GM21619 (cell line): Measurements from ENCODE around the gene ZNF383.
A peak's percentile ranks its signal among the peaks of the same experiment; 100 is the strongest.
"Not testable (repeated sequence)": the region's sequence is repeated elsewhere in the genome, so short reads cannot be mapped to it uniquely, and the experiment has no call there.

ENCODE experiments used
- ATAC-seq: cut with Tn5 transposase; IDR thresholded peaks from one replicate; pipeline ENCODE4 v1.9.1; 2021; ENCODE audit not compliant: unreplicated experiment

ZNF383 gene

GRCh38 chr19:37217775-37218591 is at the start of gene ZNF383:
Gene ZNF383 (plus strand): TSS chr19:37218214. CDS start chr19:37230454, 12,240 bp downstream.
- ATAC-seq, result peak; percentile 85

- ATAC-seq, result peak; percentile 94
These were observed 45.3 kb upstream of the ZNF383 start, which contains the start of gene ZNF585A for GRCh38 chr19:37172368-37173366. Gene ZNF585A (minus strand): TSS chr19:37172695. CDS start chr19:37169910, 2,785 bp downstream.

- ATAC-seq, result not testable (repeated sequence)
These were observed 31.9 kb upstream of the ZNF383 start for GRCh38 chr19:37186071-37186470.

- ATAC-seq, result not testable (repeated sequence)
These were observed 22.8 kb upstream of the ZNF383 start for GRCh38 chr19:37195248-37195647.

- not testable (repeated sequence) for ATAC-seq
These were observed 20.9 kb upstream of the ZNF383 start for GRCh38 chr19:37197115-37197514.

- ATAC-seq, result no peak
These were observed 20.2 kb upstream of the ZNF383 start for GRCh38 chr19:37197768-37198167.

GRCh38 chr19:37217480-37217774 is 587 bp upstream of the ZNF383 start:
- ATAC-seq, result peak; percentile 1

- no peak for ATAC-seq
These were observed 550 bp downstream of the ZNF383 start for GRCh38 chr19:37218592-37218935.

GRCh38 chr19:37220383-37220782 is 2.4 kb downstream of the ZNF383 start:
- ATAC-seq, result no peak

GRCh38 chr19:37221136-37221535 is 3.1 kb downstream of the ZNF383 start:
- ATAC-seq, result no peak

GRCh38 chr19:37226248-37226647 is 8.2 kb downstream of the ZNF383 start:
- ATAC-seq, result no peak

- ATAC-seq, result no peak
These were observed 10.0 kb downstream of the ZNF383 start for GRCh38 chr19:37227996-37228395.

GRCh38 chr19:37243206-37243632 is 25.2 kb downstream of the ZNF383 start:
- no peak for ATAC-seq

- no peak for ATAC-seq
These were observed 33.6 kb downstream of the ZNF383 start for GRCh38 chr19:37251308-37252229.

- ATAC-seq, result not testable (repeated sequence)
These were observed 45.0 kb downstream of the ZNF383 start for GRCh38 chr19:37263028-37263427.

GRCh38 chr19:37267005-37267404 is 49.0 kb downstream of the ZNF383 start:
- not testable (repeated sequence) for ATAC-seq

GRCh38 chr19:37267755-37268154 is 49.7 kb downstream of the ZNF383 start:
- not testable (repeated sequence) for ATAC-seq

GRCh38 chr19:37280656-37281055 is 62.6 kb downstream of the ZNF383 start:
- ATAC-seq, result not testable (repeated sequence)

- ATAC-seq, result not testable (repeated sequence)
These were observed 66.0 kb downstream of the ZNF383 start for GRCh38 chr19:37284020-37284419.

GRCh38 chr19:37289229-37289628 is 71.2 kb downstream of the ZNF383 start:
- ATAC-seq, result not testable (repeated sequence)
